Activated CD4-positive, alpha-beta T cell treated with anti-CD3 and anti-CD28 coated beads for 4 hours (primary cell): ENCODE results near the gene TNFSF18.

Experiments
- DNase-seq, 2 donors: peaks; one replicate each; pipeline ENCODE4 v3.0.0-alpha.2; 2020

TNFSF18 gene

DNA sequence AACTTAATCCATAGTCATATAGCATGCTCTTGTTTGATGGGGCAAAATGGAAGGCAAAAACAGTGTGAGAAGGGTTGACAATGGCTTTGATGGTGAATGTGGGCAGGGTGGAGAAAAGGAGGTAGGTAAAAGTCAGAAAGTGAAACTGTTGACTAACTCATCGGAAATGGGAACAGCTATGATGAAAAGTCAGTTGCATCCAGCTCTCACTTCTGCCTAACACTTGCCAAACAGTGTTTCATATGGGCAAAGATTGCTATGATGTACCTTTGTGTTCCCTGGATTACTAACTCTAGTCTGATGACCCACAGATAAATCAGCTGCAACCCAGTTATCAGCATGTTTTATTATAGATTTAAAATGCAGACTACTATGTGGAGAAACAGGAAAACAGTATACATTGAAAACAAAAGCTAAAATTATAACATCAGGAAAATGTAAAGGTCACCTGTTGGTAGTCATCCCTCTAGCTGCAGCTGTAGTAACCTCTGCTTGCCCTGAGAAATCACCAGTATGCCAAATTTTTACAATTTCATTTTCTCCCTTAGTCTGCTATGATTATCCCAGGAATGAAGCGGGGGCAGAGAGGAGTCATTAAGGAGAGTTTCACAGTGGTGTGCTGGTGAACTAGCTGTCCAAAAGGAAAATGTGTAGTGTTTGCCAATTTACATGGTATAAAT lies 11.7 kb downstream of the TNFSF18 start:
- no peak for DNase-seq

DNA sequence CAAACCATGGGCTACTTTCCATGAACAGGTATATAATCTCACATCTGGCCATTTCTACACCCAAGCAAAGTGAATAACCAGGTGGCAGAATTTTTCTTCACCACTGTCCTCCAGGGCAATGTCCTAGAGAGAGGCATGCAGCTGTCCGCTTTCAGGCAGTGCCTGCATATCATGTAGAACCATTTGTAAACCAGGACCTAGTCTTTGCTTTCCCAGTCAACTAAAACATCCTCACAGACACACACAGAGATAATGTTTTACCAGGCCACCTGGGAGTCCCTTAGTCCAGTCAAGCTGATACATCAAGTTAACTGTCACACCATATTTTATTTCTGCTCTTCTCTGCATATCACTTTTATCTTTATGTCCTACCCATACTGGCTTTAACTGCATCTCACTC lies 26.2 kb downstream of the TNFSF18 start:
- no peak for DNase-seq

DNA sequence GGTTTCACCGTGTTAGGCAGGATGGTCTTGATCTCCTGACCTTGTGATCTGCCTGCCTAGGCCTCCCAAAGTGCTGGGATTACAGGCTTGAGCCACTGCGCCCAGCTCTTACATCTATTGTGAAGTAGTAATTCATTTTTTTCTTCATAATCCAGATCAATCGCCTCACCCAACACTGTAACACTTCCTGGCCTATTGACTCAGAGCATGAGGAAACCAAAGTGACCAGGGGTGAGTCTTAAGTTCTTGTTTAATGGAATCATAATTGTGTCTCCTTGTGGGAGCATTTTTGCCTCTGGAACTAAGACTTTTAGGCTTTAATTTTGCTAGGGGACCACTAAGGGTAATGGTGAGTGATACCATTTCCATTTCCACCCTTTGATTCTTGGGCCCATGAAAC lies 27.4 kb downstream of the TNFSF18 start:
- DNase-seq, result no peak

DNA sequence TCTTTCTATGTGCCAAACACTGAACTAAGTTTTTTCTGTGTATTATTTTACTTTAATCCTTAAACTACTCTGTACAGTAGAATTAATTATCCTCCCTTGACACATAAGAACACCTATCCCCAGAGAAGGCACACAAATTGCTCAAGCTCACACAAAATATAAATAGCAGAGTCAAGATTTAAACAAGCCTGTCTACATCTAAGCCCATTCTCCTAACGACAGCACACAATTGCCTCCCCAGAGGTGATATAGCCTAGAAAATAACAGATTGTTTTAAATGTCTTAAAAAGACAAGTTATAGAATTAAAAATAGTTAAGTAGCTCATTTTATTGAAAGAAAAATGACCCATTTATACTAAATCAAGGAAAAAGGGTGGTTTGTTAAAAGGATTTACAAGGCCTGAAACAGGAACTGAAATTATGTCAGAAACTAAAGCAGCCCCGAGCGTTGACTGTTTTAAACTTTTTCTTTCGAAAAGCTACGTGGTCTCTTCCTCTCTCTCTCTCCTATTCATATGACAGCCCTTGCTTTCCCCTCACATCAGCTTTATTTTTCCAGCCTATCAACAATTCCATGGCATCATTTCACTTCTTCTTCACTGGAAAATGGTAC lies 30.5 kb downstream of the TNFSF18 start:
- DNase-seq, result no peak

DNA sequence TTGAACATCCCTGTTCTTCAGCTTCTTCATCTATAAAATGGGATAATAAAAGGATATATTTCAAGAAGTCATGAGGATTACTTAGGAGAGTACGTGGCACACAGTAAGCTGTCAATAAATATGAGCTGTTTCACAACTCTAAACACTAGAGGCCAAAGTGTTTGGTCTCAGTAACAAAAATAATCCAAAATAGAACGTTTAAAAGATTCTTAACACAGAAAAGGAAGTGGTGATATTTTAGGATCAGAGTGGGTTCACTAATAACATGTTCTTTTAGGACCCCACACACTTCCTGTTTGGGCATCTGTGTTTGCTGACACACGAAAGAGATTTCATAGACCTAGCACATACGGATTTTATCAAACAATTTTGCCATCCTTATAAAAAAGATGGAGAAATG lies 32.9 kb downstream of the TNFSF18 start:
- DNase-seq, result no peak

DNA sequence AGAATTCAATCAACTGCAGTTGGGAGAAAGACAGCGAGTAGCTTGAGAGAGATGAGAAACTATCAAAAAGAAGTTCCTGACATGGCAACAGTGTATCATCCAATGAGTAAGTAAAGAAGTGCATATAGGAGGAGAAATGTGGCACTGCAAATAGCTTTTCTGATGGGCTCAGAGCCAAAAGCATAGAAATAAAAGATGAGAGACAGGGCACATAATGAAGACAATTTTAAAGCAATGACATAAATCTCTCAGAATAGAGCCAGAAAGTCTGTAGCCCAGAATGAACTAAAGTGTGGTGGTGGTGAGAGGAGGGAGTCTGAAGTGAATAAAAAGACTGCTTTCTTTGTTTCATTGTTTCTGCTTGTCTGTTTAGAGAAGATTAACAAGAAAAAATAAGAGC lies 34.3 kb downstream of the TNFSF18 start:
- no peak for DNase-seq

DNA sequence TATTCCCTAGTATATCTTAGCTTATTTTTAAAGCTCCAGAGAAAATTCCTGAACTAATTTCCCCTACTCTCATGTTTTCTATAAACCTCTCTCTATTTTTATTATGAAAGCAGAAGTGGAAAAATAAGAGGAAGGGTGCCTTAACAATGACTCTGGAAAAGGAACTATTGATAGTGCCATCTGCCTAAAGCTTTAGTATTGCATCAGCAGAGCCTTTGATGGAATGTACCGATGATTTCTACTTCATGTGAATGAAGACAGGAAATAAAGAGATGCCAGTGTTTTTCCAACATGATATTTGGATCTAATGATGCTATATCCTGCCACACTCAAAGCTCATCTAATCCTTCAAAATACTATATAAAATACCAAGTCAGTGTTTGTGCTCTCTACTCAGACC lies 35.1 kb downstream of the TNFSF18 start:
- DNase-seq, result no peak

DNA sequence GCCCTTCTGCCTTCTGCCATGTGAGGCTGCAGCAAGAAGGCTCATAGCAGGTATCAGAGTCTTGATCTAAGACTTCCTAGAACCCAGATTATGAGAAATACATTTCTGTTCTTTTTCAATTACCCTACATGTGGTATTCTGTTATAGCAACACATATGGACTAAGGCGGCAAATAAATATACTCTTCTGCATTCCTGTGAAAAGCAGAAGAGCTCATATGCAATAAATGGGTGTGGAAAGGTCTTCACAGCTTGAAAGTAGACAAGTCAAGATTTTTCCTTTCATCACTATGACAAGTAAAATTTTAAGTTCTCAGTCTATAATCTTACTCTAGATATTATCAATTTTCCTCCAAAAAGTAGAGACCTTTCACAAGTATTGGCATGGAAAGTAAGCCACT lies 36.6 kb downstream of the TNFSF18 start:
- no peak for DNase-seq

DNA sequence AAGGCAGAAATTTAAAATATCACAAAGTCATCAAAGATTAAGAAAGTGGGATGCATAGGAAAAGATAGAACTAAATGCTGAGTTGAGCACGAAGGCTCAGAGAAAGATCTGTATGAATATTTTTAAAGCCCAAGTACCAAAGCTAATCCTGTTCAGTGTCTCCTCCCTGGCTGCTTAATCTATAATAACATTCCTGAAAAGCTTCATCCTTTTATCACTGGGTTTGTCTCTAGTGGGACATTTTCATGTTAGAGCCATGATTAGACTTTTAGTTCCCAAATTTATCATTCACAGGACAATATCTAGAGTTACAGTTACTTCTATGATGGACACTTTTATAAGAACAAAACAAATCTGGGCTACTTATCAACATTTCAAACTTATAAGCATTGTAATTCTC lies 38.6 kb downstream of the TNFSF18 start:
- no peak for DNase-seq

DNA sequence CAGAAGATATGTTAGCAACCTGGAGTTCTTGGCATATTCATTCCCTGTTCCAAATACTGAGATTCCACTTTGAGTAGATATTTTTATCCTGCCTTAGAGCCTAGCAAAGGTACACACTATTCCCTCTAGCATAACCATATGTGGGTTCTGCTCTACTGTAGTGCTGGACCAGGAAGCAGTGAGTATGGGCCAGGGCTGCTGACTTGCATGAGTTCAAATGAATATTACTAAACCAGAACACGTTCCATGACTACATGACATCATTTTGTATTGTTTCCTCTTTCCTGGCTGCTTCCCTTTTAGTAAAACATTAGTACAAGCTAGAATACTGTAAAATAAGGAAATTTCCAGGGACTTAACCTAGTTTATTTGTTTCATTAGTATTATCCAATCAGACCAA lies 41.1 kb downstream of the TNFSF18 start:
- no peak for DNase-seq

DNA sequence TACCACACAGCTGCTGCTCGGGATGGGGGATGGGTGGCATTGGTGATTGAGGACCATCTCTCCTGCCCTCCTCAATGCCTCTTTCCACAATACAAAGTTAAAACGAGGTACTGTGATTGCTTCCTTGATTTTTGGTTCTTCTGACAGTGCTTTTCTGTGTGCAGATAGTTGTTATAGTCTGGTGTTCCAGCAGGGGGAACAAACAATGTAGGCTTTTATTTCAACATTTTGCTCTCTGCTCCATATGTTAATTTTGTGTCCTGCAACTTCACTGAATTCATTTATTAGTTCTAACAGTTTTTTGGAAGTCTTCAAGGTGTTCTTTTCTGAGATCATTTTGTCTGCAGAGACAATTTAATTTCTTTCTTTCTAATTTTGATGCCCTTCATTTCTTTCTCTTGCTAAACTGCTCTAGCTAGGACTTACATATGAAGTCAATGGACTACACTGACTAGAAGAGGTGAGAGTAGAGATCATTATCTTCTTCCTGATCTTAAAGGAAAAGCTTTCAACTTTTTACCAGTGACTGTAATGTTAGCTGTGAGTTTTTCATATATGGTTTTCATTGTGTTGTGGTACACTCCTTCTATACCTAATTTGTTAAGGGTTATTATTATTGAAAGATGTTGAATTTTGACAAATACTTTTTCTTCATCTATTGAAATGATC lies 45.4 kb downstream of the TNFSF18 start:
- DNase-seq, result no peak

DNA sequence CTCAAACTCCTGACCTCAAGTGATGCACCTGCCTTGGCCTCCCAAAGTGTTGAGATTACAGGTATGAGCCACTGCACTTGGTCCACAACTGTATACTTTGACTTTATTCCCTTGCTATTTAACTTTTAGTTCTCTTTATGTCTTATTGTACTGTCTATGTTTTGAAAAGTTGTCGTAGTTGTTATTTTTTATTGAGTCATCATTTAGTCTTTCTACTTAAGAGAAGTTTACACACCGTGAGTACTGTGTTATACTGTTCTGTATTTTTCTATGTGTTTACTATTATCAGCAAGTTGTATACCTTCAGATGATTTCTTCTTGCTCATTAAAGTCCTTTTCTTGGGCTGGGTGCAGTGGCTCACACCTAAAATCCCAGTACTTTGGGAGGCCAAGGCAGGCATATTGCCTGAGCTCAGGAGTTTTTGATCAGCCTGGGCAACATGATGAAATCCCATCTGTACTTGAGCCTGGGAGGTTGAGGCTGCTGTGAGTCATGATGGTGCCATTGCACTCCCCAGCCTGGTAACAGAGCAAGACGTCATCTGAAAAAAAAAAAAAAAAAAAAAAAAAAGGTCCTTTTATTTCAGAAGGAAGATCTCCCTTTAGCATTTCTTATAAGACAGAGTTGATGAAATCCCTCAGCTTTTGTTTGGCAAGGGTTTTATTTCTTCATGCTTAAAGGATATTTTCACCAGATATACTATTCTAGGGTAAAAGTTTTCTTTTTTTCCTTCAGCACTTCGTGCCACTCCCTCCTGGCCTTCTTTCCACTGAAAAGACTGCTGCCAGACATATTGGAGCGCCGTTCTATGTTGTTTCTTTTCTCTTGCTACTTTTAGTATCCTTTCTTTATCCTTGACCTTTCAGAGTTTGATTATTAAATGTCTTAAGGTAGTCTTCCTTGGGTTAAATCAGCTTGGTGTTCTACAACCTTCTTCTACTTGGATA lies 47.6 kb downstream of the TNFSF18 start:
- no peak for DNase-seq

DNA sequence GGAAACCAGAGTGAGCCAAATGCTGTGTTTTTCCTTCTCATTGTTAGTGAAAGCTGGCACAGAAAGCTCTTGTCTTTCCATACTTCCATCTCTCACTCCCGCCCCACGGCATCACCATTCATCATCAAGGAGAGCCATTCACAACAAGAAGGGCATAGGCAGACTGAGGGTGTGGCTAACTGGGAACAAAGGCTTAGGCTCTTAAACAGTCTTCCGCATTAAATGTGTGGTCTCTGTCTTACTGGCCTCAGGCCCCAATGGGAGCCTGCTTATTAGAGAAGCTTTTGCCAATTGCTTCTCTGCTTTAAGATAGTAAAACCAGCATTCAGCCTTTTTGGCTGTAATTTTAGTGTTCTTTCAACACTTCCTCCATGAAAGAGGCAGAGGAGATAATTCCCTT lies 51.4 kb downstream of the TNFSF18 start:
- DNase-seq, result no peak

DNA sequence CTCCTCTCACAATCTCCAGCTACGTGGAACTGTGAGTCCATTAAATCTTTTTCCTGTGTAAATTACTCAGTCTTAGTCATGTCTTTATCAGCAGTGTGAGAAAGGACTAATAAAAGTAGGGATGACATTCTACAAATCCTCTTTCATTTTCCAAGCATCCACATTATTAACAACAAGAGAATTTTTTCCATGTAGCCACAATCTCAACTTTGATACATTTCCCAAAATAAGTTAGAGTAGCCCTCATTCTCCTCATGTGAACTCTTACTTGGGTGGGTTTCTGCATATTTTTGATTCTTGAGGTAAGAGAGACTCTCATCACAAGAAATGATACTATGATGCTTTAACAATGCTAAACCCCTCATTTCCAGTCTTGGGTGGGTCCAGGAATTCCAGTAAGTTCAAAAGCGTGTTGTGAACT lies 52.8 kb downstream of the TNFSF18 start:
- no peak for DNase-seq

DNA sequence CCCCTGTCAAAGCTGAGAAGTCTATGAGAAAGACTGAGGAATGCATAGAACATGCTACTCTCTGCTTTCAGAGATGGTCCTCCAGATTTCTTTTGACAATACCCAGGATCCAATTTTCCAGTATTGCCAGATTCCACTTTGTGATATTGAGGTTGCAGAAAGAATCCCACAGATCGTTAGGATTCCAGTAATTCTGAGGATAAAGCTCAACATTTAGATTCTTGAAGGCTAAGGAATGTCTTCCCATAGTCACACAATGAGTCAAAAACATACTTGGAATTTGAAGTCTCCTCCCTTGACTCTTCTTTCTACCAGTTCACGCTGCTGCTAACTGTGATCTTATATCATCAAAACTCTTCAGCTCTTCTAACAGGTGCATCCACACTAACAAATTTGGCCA lies 57.1 kb downstream of the TNFSF18 start:
- DNase-seq, result no peak

DNA sequence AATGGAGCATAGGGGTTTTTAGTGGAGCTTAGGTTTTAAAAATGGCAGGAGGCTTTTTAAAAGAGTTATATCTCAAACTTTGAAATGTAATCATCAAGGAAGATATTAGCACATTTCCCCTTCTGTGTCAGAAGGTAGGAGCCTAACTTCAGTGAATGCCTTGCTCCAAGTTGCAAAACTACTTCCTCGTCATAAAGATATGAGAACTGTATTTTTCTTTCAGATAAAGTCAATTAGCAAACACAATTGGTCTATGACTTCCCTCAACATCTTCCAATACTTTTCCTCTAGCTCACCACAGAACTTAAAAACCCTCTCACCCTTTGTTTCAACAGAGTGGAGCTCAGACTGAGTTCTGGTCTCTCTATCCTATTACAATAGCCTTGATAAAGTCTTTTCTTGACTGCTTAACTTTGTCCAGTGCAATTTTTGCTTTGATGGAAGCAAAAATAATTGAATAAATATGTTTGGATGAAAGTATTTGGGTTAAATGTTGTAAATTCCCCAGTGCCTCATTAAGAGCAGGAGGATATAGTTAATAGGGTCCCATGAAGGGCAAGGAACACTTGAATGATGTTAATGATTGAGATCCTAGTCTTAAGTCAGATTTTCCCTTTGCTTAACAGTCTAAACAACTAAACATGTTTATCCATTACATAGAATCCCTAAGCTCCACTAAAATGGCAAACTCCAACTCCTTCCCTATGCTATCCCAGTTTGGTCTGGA lies 58.9 kb downstream of the TNFSF18 start:
- no peak for DNase-seq

DNA sequence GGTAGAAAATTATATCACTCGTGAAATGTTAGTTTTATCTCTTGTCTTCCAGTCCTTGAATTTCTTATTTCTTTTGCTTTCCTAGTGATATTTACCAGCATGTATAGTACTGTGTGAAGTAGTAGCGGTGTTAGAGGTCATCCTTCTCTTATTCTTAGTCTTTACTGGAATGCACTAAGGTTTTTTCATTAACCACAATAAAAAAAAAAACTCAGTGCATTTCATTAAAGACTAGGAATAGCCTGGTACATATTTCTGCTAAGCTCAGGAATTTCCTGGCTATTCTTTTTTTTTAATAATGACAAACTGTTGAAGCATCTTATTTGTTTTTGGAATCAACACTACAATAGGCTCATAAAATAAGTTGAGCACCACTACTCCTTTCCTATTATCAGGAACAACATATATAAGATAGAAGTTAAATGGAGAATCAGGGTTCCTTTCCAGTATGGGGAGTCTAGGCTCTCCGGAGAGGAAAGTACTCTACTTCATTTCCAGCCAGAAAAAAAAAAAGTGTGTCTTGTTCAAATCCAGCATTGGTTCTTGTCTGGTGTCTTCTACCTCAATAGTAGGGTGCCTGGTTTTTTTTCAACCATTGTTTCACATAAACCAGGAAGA lies 60.0 kb downstream of the TNFSF18 start:
- no peak for DNase-seq
